NCI-H82 treated with DMSO at 0.1 percent for 48 hours (cell line): ENCODE results near the gene SLC9A1.

Experiments
- DNase-seq: peaks from one replicate; lab custom pipeline; 2025; ENCODE audit not compliant: unreplicated experiment; lab: John Stamatoyannopoulos, UW

The SLC9A1 gene

DNA sequence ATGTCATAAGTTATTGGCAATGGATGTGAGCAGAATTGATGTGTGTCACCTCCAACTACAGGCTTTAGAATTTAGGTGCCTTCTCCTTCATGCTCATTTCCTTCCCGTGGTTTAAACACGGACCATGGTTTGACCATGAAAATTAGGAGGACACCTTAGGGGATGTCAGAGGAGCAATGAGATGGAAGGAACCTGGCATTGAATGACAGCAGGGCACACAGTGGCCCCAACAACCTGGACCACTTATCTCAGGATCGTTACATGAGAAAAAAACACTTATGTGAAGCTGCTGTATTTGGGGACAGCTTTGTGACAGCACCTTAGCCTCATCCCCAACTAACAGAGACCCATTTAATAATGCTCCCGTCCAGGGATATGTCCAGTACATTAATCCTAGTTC is 70.8 kb downstream of the SLC9A1 start:
- DNase-seq = no peak

DNA sequence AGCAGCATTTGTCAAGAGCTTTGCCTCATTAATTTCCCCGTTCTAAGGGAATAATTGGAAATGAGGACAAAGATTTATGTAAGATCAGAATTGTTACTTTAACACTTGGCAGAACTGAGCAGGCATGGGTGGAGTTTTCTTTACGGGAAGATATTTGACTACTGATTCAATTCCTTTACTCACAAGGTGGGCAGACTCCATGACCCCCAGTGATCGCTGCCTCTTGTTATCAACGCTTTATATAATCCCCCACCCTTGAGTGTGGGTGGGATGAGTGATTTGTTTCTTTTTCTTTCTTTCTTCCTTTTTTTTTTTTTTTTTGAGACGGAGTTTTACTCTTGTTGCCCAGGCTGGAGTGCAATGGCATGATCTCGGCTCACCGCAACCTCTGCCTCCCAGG is 77.0 kb downstream of the SLC9A1 start:
- DNase-seq = no peak

GRCh38 chr1:27076803-27077202 is 78.1 kb downstream of the SLC9A1 start:
- no peak for DNase-seq

- no peak for DNase-seq
Observed at GRCh38 chr1:27074175-27074780, 80.6 kb downstream of the SLC9A1 start.

DNA sequence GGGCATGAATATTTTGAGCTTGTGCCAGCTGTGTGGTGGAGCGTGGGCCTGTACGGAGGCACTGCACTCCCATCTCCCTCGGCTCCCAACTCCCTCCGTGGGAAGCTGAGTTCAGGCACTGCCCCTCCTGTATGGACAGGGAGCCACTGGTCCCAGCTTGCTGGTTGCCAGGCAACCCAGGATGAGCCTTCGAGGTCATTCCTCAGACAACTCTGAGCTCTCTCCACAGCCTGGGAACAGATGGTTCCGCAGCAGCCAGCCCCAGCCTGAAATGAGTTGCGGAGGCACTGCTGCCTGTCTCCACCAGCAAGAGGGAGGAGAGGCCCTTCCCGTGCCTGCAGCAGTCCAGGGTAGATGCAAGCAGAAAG is 83.9 kb downstream of the SLC9A1 start:
- DNase-seq = peak; percentile 74

- no peak for DNase-seq
Observed at GRCh38 chr1:27070390-27071048, 84.4 kb downstream of the SLC9A1 start.

DNA sequence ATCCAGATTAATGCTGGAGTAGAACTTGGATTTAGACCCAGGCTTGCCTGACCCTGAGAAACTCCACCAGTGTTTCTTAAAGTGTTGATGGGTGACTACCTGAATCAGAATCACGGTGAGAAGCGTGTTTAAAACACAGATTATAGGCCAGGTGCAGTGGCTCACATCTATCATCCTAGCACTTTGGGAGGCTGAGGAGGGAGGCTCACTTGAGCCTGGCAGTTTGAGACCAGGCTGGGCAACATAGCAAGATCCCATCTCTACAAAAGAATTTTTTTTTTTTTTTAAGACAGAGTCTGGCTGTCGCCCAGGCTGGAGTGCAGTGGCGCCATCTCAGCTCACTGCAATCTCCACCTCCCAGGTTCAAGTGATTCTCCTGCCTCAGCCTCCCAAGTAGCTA is 86.0 kb downstream of the SLC9A1 start:
- DNase-seq = no peak

- DNase-seq = no peak
Observed at GRCh38 chr1:27065999-27066630, 88.8 kb downstream of the SLC9A1 start.

- DNase-seq = no peak
Observed at GRCh38 chr1:27060891-27061290, 94.0 kb downstream of the SLC9A1 start.

DNA sequence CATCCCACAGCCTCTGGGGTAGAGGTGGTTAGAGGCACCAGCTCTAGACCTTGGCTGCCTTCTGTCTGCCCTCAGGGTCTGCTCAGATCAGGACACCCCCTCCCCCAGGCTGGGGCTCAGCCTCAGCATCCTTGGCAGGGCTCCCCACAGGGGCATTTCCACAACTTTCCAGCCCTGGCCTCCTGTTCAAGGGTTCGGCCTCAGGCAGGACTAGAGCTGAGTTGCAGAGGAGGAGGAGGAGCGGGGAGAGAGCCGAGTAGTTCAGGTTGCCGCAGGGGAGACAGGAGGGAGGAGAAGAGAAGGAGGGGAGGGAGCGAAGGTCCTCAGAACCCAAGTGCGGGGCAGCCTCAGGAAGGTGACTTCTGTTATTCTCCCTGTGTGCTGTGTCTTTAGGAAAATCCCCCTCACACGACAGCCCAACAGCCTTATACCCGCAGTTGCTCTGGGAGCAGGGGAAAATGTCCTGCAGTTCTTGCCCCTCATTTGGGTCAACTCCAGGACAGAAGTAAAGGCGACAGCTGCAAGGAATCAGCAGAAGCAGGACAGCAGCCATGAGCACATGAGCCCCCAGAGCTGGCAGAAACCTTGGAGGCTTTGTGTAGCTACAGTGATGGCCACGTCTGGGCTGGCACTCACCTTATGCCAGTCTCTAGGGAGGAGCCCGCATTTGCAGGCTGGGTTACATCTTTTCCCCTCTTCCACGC is 95.8 kb downstream of the SLC9A1 start:
- no peak for DNase-seq

GRCh38 chr1:27057801-27058625 is 96.9 kb downstream of the SLC9A1 start:
- peak; percentile 57 for DNase-seq

DNA sequence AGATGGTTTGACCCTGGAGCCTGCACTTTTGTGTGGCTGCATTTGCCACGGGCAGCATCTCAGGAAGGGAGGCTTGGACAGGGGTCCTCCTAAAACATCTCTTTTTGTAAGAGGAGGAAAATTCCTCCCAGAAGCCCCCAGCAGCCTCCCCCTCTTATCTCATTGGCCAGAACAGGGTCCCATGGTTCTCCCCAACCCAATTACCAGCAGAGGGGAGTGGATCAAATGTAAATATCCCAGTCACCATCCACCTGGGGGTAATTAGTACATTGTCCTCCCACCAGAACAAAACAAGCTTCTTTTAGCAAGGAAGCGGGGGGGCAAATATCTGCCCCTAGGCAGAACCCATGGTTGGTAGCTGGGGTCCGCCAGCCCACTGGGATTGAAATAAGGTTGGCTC is 97.5 kb downstream of the SLC9A1 start:
- DNase-seq = peak; percentile 75

DNA sequence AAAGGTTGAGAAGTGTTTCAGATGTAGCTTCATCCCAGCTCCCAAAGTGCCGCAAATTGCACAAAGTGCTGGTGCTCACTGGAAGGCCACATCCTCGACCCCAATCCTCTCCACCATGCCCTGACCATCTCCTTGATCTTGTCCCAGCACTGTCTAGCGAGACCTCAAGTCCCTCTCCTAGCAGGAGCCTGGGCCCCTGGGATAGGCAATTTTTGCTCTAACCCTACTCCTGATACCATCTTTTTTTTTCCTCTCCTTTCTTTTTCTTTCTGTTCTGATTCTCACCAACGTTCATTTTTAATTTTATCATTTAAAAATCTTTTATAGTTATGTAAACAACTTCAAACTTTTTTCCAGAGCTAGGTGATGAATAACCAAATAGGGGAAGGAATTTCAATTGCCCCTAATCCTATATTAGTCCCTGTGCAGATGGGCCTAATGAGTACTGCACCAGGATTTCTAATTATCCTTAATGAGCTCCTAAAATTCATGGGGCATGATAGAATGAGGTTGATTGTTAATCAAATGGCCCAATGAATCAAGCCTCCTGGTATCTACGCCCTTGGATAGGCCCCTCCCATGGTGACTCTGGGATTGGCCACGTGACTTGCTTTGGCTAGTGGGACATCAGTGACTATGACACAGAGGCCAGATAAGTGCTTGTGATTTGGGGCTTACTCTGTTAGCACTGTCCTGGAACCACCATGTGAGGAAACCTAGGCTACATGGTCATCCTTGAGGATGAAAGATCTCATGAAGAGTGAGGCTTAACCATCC is 100.8 kb downstream of the SLC9A1 start:
- DNase-seq = peak; percentile 43

- no peak for DNase-seq
Observed at GRCh38 chr1:27052527-27052926, 102.4 kb downstream of the SLC9A1 start.

DNA sequence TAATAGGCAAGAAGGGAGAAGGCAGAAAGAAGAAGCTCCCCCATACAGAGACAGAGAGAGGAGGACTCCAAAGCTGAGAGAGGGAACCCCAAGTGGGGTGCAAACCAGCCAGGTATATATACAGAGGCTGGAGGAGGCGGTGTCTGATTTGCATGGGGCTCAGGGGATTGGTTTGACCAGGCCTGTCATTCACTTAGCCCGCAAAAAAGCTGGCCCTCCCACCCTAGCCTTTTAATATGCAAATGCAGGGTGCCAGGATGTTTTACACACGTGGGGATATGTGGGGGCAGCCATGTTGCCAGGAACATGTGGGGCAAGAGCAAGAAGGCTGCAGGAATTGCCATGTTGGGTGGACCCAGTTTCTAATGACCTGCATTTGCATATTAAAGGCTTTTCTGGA is 105.3 kb downstream of the SLC9A1 start:
- DNase-seq = peak; percentile 52

GRCh38 chr1:27049100-27049499 is 105.8 kb downstream of the SLC9A1 start:
- no peak for DNase-seq
